H1 (cell line): ENCODE measurements around the gene ZDHHC3. TPM values are rescaled to one million over a fixed set of nuclear protein-coding genes. Genes with fewer than 3 reads are reported as not detected.
"Not testable (repeated sequence)": the region's sequence is repeated elsewhere in the genome, so short reads cannot be mapped to it uniquely, and the experiment has no call there.

Experiments
- CTCF ChIA-PET: fragments of 300-600 bp; sonication (Branson Sonifier 250); formaldehyde crosslinking; loops from one replicate; lab custom pipeline; 2021; ENCODE audit not compliant: partially characterized antibody; lab: Charles Lee
- POLR2A ChIA-PET: fragments of 300-600 bp; sonication (Branson Sonifier 250); formaldehyde crosslinking; loops from one replicate; lab custom pipeline; 2021; ENCODE audit warnings: inconsistent platforms; ENCODE audit not compliant: partially characterized antibody; lab: Charles Lee
- DNase-seq, 2 experiments: peaks; one replicate each; pipeline versions ENCODE4 v3.0.0 to v3.0.0-alpha.2; 2010 to 2022; ENCODE audit warnings: low spot score in 2 of 2, low read depth in 1 of 2, mixed read lengths in 1 of 2
- FAIRE-seq: peaks from 2 replicates; lab custom pipeline; 2011; peaks lifted over from hg19 to GRCh38; lab: Jason Lieb, UNC
- H2AFZ ChIP-seq: 2 replicates; pipeline ENCODE4 v1.8.1; 2012; ENCODE audit warnings: low read length, inconsistent platforms
- H2AK5ac ChIP-seq: 2 replicates; pipeline ENCODE4 v1.6.1; 2013; ENCODE audit warnings: low read depth, low read length
- H2BK120ac ChIP-seq: replicated peaks from 2 replicates; pipeline ENCODE3; 2013; ENCODE audit warnings: low read depth, low read length, inconsistent platforms
- H2BK12ac ChIP-seq: 2 replicates; pipeline ENCODE4 v1.6.1; 2013; ENCODE audit warnings: low read depth, low read length
- H2BK15ac ChIP-seq: 2 replicates; pipeline ENCODE4 v1.6.1; 2013; ENCODE audit warnings: low read length
- H2BK20ac ChIP-seq: 2 replicates; pipeline ENCODE4 v1.6.1; 2013; ENCODE audit warnings: low read length
- H2BK5ac ChIP-seq: 2 replicates; pipeline ENCODE4 v1.6.1; 2013; ENCODE audit warnings: low read depth, low read length
- H3K14ac ChIP-seq: 2 replicates; pipeline ENCODE4 v1.6.1; 2013; ENCODE audit warnings: inconsistent platforms; ENCODE audit not compliant: insufficient read length
- H3K18ac ChIP-seq: 2 replicates; pipeline ENCODE4 v1.6.1; 2013; ENCODE audit warnings: low read length; ENCODE audit errors: extremely low read depth
- H3K23ac ChIP-seq: 2 replicates; pipeline ENCODE4 v1.6.1; 2013; ENCODE audit warnings: inconsistent platforms; ENCODE audit not compliant: insufficient read length
- H3K23me2 ChIP-seq: 2 replicates; pipeline ENCODE4 v1.6.1; 2013; ENCODE audit warnings: low read depth, low read length
- H3K27ac ChIP-seq: 2 replicates; pipeline ENCODE4 v1.6.1; 2011; ENCODE audit warnings: low read depth, low read length, inconsistent platforms
- H3K27me3 ChIP-seq, 4 experiments: replicated peaks in 1 of 4; 1 replicate in 1 of 4; 2 replicates in 3 of 4; pipeline versions ENCODE4 v1.6.1 to v1.8.1; 2011 to 2013; ENCODE audit warnings: low read length in 3 of 4, mild to moderate bottlenecking in 3 of 4, inconsistent platforms in 2 of 4, mixed read lengths in 2 of 4, moderate library complexity in 1 of 4; ENCODE audit not compliant: control insufficient read depth in 3 of 4, insufficient read depth in 3 of 4; ENCODE audit errors: extremely low read depth in 1 of 4
- H3K36me3 ChIP-seq, 4 experiments: 2 replicates each; pipeline versions ENCODE4 v1.6.1 to v1.8.1; 2011 to 2013; ENCODE audit warnings: mild to moderate bottlenecking in 4 of 4, low read length in 3 of 4, moderate library complexity in 2 of 4, control low read depth in 1 of 4, inconsistent platforms in 1 of 4; ENCODE audit not compliant: insufficient read depth in 4 of 4, control insufficient read depth in 2 of 4
- H3K4ac ChIP-seq: replicated peaks from 2 replicates; pipeline ENCODE3; 2013; ENCODE audit warnings: low read length, low read depth, mixed read lengths, inconsistent platforms; ENCODE audit not compliant: insufficient read length
- H3K4me1 ChIP-seq, 4 experiments: replicated peaks in 1 of 4; 1 replicate in 1 of 4; 2 replicates in 3 of 4; pipeline versions ENCODE4 v1.6.1 to v1.8.1; 2011 to 2013; ENCODE audit warnings: low read length in 3 of 4, inconsistent platforms in 2 of 4, mixed read lengths in 1 of 4; ENCODE audit not compliant: insufficient read depth in 4 of 4, control insufficient read depth in 3 of 4
- H3K4me2 ChIP-seq, 2 experiments: 2 replicates each; pipeline versions ENCODE4 v1.6.1 to v1.8.1; 2011 to 2013; ENCODE audit warnings: low read depth in 2 of 2, low read length in 2 of 2, control low read depth in 1 of 2, inconsistent platforms in 1 of 2, mild to moderate bottlenecking in 1 of 2; ENCODE audit not compliant: insufficient read depth in 1 of 2
- H3K4me3 ChIP-seq, 4 experiments: fragments of 200-600, 300-600 bp in 1 of 4; sonication (generic), shearing (Covaris generic), sonication (Bioruptor Twin) in 1 of 4; 2 replicates each; pipeline versions ENCODE4 v1.5.1 to v1.8.1; 2011 to 2016; ENCODE audit warnings: low read length in 4 of 4, low read depth in 3 of 4, control low read depth in 2 of 4, inconsistent platforms in 2 of 4, mild to moderate bottlenecking in 2 of 4, mixed read lengths in 1 of 4, moderate library complexity in 1 of 4; ENCODE audit not compliant: insufficient read depth in 2 of 4; ENCODE audit errors: extremely low read depth in 1 of 4
- H3K56ac ChIP-seq: replicated peaks from 2 replicates; pipeline ENCODE3; 2013; ENCODE audit warnings: low read depth, mild to moderate bottlenecking, mixed read lengths, low read length, inconsistent platforms; ENCODE audit not compliant: insufficient read length
- H3K79me1 ChIP-seq: 2 replicates; pipeline ENCODE4 v1.6.1; 2013; ENCODE audit warnings: low read depth, low read length, control low read depth
- H3K79me2 ChIP-seq, 2 experiments: 2 replicates each; pipeline versions ENCODE4 v1.6.1 to v1.8.1; 2012 to 2013; ENCODE audit warnings: low read length in 2 of 2, mild to moderate bottlenecking in 2 of 2, inconsistent platforms in 1 of 2; ENCODE audit not compliant: insufficient read depth in 2 of 2, control insufficient read depth in 1 of 2
- H3K9ac ChIP-seq, 4 experiments: replicated peaks in 1 of 4; 1 replicate in 1 of 4; 2 replicates in 3 of 4; pipeline versions ENCODE4 v1.6.1 to v1.8.1; 2011 to 2013; ENCODE audit warnings: low read depth in 3 of 4, low read length in 3 of 4, control low read depth in 2 of 4, mild to moderate bottlenecking in 2 of 4, moderate library complexity in 2 of 4, inconsistent platforms in 1 of 4; ENCODE audit errors: extremely low read depth in 1 of 4
- H3K9me3 ChIP-seq, 2 experiments: 2 replicates each; pipeline versions ENCODE4 v1.6.1 to v1.8.1; 2012 to 2013; ENCODE audit warnings: mild to moderate bottlenecking in 2 of 2, moderate library complexity in 2 of 2, control low read depth in 1 of 2, inconsistent platforms in 1 of 2, low read depth in 1 of 2, low read length in 1 of 2, mixed read lengths in 1 of 2; ENCODE audit not compliant: insufficient read depth in 2 of 2
- H4K20me1 ChIP-seq, 2 experiments: replicated peaks in 1 of 2; 2 replicates each; pipeline versions ENCODE3 to v1.8.1; 2011 to 2013; ENCODE audit warnings: inconsistent platforms in 2 of 2, low read length in 2 of 2, mild to moderate bottlenecking in 1 of 2; ENCODE audit not compliant: insufficient read depth in 2 of 2, control insufficient read depth in 1 of 2
- H4K5ac ChIP-seq: 2 replicates; pipeline ENCODE4 v1.6.1; 2013; ENCODE audit warnings: low read length, low read depth, mixed read lengths, inconsistent platforms; ENCODE audit not compliant: insufficient read length
- H4K8ac ChIP-seq: 2 replicates; pipeline ENCODE4 v1.8.0; 2013; ENCODE audit warnings: mild to moderate bottlenecking, moderate library complexity, low read length, inconsistent platforms; ENCODE audit not compliant: insufficient read depth; ENCODE audit errors: extremely low read depth
- H4K91ac ChIP-seq: replicated peaks from 2 replicates; pipeline ENCODE3; 2013; ENCODE audit warnings: low read length, mixed read lengths, inconsistent platforms; ENCODE audit not compliant: insufficient read length
- WGBS, 2 experiments: shearing (Covaris generic) in 1 of 2; methylation state at CpG; one replicate each; pipeline versions ENCODE4 v1.1.6 to v1.1.7; 2013 to 2015; ENCODE audit warnings: low lambda C conversion rate in 2 of 2, mixed read lengths in 2 of 2, inconsistent platforms in 1 of 2, low coverage in 1 of 2, missing lambda C conversion rate in 1 of 2; ENCODE audit not compliant: insufficient replicate concordance in 2 of 2, insufficient coverage in 1 of 2, insufficient read length in 1 of 2; ENCODE audit errors: extremely low coverage in 1 of 2, missing lambda C conversion rate in 1 of 2; 5-methylcytosine and 5-hydroxymethylcytosine counted together
- polyA plus RNA-seq, 7 experiments: library from polyadenylated mRNA; depleted of rRNA in 3 of 7; stranded (reverse) in 5 of 7; unstranded in 2 of 7; fragments of >200 nt in 5 of 7; fragments of 200-250 nt in 2 of 7; gene quantifications; 1 replicate in 5 of 7; 2 replicates in 1 of 7; 4 replicates in 1 of 7; pipeline versions ENCODE4 v1.2.1 to v1.2.3, GENCODE V29; 2011 to 2013; ENCODE audit warnings: missing spikeins in 2 of 7, mixed read lengths in 2 of 7
- total RNA-seq: library from RNA; stranded (reverse); fragmentation: NEBNext Ultra II Directional; extraction: Animal tissue kit (Norgen Biotek cat#: 25700); gene quantifications from 2 replicates; pipeline ENCODE4 v1.2.1, GENCODE V29; 2021

ZDHHC3 gene
- total and polyA plus RNA-seq, 2 of the 8 experiments (the other 6 are each of a cell fraction or from before 2014, with no cell fraction given), result 77.4 to 88.7 TPM

DNA sequence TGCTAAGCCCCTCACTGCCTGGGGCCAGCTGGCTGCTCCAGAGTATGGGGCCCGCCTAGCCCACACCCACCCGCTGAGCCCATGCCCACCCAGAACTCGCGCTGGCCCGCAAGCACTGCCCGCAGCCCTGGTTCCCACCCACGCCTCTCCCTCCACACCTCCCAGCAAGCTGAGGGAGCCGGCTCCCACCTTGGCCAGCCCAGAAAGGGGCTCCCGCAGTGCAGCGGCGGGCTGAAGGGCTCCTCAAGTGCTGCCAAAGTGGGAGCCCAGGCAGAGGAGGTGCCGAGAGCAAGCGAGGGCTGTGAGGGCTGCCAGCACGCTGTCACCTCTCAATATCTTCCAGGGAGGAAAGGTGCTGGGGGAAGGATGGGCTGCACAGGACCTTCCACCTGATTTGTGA lies 10.4 kb upstream of the ZDHHC3 start:
- 98% methylated on average over 8 of the region's 14 CpGs; no CpG with 5 or more reads in 1 of the 2 experiments for WGBS, 2 experiments
- H2AFZ ChIP-seq, H3K4me1 ChIP-seq, H3K27me3 ChIP-seq, H3K4ac ChIP-seq, H3K4me2 ChIP-seq, H4K91ac ChIP-seq, H2BK12ac ChIP-seq, FAIRE-seq, H2BK15ac ChIP-seq, H4K5ac ChIP-seq, H2AK5ac ChIP-seq, H3K14ac ChIP-seq, H3K18ac ChIP-seq, H2BK5ac ChIP-seq, CTCF ChIA-PET, DNase-seq, H3K27ac ChIP-seq, H3K56ac ChIP-seq, H4K8ac ChIP-seq, H3K4me3 ChIP-seq, H2BK120ac ChIP-seq, H3K23ac ChIP-seq, H3K23me2 ChIP-seq, H3K9ac ChIP-seq, H2BK20ac ChIP-seq: not testable (repeated sequence)
- Histone ChIP-seq H4K20me1 (peaks cover 5 to 14% of the 10 kb centered on the region in 2 experiments), H3K79me1 (peaks cover 13% of the 10 kb centered on the region), H3K9me3 (peaks cover 2 to 11% of the 10 kb centered on the region in 2 experiments; a peak in 1 of 4 replicates), H3K79me2 (peaks cover 27 to 83% of the 10 kb centered on the region in 2 experiments), H3K36me3 (peaks cover 5 to 34% (median 22%) of the 10 kb centered on the region in 4 experiments; a peak in 6 of 8 replicates)
- POLR2A ChIA-PET, result interaction anchor here (6.6 kb wide), 1 partner anchor 10 kb away, joined by 48 read pairs; the partner anchor contains the start of genes EXOSC7 and ZDHHC3
